SKM-1 (cell line): ENCODE data around the gene SCTR.

Source experiments
- DNase-seq: peaks from one replicate; lab custom pipeline; 2025; ENCODE audit not compliant: unreplicated experiment; lab: John Stamatoyannopoulos, UW

SCTR gene

GRCh38 chr2:119449521-119449920, 74.8 kb downstream of the SCTR start:
- no peak for DNase-seq

- no peak for DNase-seq
These were observed 75.7 kb downstream of the SCTR start for GRCh38 chr2:119448427-119449141.

GRCh38 chr2:119446037-119446436, 78.2 kb downstream of the SCTR start:
- no peak for DNase-seq

DNA sequence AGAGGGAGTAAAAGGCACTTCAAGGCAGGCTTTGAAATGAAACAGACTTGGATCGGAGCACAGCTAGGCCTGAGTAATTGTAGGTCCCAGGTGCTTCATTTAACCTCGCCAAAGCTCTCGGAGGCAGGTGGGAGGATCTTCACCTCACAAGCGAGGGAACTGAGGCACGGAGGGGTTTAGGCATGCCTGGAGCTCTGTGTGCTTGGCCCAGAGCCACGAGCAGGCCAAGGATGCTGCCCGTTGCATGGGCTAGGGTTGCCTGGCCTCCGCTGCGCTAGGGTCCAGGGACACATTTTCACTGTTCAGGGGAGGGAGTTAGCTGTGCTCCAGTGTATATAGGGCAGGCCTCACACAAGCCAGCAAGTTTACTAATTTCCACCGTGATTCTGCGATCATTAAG, 81.4 kb downstream of the SCTR start:
- no peak for DNase-seq

DNA sequence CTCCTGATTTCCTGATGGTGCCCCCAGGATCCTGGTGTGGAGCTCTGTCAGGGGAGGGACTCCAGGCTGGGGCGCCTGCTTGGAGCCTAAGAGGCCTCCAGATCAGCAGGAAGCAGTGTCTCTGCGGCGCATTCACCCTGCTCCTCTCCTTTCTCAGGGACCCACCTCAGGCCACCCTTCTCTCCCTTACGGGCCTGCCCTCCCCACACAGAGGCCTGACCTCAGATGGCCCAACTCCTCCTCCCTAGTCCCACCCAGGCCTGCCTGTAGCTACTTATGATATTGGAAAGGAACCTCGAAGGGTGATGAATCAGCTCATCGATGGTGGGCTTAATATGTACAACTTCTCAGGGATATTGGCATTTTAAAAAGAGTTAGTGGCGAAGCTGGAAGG, 82.1 kb downstream of the SCTR start:
- DNase-seq = no peak

GRCh38 chr2:119441376-119442225, 82.7 kb downstream of the SCTR start:
- DNase-seq = no peak

GRCh38 chr2:119440873-119441272, 83.4 kb downstream of the SCTR start:
- no peak for DNase-seq

GRCh38 chr2:119440501-119440870, 83.8 kb downstream of the SCTR start:
- DNase-seq = no peak

GRCh38 chr2:119439574-119440500, 84.4 kb downstream of the SCTR start:
- no peak for DNase-seq

GRCh38 chr2:119438726-119439284, 85.5 kb downstream of the SCTR start:
- DNase-seq = no peak

DNA sequence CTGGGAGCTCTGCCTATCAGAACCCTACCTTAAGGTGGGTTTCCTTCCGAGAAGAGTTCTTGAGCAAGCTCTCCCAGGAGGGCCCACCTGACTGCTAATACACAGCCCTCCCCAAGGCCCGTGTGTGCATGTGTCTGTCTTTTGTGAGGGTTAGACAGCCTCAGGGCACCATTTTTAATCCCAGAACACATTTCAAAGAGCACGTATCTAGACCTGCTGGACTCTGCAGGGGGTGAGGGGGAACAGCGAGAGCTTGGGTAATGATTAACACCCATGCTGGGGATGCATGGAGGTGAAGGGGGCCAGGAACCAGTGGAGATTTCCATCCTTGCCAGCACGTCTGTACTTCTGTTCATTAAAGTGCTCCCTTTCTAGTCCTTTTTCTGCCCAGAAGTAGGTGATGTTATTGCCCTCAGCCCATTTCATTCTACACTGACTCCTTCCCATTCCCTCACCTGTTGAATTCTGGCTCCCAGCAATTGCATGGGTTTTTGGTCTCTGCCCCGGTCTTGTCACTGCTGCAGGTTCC, 86.1 kb downstream of the SCTR start:
- no peak for DNase-seq

DNA sequence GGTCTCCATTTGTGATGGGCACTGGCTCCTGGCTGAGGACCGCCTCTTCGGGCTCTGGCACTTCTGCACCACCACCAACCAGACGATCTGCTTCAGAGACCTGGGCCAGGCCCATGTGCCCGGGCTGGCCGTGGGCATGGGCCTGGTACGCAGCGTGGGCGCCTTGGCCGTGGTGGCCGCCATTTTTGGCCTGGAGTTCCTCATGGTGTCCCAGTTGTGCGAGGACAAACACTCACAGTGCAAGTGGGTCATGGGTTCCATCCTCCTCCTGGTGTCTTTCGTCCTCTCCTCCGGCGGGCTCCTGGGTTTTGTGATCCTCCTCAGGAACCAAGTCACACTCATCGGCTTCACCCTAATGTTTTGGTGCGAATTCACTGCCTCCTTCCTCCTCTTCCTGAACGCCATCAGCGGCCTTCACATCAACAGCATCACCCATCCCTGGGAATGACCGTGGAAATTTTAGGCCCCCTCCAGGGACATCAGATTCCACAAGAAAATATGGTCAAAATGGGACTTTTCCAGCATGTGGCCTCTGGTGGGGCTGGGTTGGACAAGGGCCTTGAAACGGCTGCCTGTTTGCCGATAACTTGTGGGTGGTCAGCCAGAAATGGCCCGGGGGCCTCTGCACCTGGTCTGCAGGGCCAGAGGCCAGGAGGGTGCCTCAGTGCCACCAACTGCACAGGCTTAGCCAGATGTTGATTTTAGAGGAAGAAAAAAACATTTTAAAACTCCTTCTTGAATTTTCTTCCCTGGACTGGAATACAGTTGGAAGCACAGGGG, 87.1 kb downstream of the SCTR start:
- DNase-seq = no peak

DNA sequence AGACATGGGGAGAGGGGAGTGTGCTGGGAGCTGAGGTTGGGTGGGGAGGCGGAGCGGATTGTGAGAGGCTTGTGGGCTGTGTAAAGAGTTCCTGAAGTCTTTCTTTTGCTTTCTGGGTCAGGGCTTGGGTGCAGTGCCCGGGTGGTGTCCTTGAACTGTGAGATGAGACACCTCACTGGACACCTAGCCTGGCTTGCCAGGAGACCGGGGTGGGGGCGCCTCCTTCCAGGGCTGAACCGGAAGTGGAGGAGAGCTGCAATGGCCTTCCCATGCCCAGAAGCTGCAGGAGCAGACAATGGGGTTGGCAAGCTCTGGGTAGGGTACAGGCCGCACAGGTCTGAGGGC, 88.4 kb downstream of the SCTR start:
- no peak for DNase-seq

DNA sequence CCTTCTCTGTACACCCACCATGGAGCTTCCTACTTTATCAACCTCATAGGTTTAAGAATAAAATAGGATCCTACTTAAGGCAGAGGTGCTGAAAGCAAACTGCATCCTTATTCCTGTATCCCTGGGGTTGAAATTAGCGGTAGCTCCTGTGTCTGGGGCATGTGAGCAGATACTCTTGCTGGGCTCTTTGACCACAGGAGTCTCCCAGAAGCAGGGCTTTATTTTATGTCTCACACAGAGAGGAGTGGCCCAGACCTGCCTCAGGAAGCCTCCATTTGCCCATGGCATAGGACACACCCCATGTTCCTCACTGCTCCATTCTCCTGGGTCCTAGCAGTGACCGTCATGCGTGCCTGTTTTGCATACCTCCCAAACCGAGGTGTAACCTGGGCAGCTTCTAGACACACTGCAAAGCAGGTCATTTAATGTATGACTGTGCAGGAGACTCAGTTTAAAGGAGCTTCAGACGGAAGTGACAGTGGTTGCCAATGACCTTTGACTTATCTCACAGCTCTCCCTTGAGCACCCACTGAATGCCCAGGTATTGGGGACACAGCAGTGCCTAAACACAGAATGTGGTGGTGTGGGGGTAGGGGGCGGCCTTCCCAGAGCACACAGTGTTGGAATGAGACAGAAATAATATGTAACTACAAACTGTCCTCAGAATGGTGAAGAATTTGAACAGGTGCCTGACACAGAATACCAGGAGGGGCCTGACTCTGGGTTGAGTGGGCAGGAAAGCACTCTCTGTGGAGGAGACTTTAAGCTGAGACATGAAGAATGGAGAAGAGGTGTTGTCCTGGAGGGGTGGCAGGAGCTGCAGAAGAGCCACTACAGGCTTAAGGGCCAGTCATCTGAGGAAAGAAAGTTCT, 89.0 kb downstream of the SCTR start:
- DNase-seq = no peak

- DNase-seq = no peak
These were observed 89.6 kb downstream of the SCTR start for GRCh38 chr2:119434664-119435063.

DNA sequence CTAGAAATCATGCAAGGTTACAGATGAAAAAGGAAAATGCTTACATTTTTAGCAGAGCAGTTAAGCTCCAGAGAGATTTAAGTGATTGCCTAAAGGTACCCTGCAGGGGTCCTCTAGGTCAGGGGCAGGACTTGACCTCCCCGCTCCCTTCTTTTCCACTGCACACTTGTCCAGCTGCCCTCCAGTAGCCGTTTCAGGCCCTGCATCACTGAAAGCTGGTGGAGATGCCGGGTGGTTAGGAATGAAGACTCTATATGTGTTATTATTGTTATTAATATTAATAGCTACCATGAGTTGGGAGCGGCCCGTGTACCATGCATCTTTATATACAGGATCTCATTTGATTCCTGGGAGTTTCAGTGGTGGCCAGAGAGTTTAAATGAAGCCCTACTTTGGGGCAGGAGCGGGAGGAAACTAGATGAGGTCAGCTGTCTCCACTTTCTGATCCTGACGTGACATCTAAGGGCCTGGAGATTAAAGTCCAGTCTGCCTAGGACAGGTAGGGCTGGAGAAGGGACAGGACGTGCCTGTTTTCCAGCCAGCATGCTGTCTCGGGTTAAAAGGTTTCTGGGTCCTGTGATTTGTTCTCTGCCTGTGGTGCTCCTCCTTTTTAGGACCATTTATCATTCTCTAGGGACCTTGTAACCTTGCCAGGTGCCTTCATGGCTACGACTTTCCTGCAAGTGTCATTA, 90.5 kb downstream of the SCTR start:
- no peak for DNase-seq

DNA sequence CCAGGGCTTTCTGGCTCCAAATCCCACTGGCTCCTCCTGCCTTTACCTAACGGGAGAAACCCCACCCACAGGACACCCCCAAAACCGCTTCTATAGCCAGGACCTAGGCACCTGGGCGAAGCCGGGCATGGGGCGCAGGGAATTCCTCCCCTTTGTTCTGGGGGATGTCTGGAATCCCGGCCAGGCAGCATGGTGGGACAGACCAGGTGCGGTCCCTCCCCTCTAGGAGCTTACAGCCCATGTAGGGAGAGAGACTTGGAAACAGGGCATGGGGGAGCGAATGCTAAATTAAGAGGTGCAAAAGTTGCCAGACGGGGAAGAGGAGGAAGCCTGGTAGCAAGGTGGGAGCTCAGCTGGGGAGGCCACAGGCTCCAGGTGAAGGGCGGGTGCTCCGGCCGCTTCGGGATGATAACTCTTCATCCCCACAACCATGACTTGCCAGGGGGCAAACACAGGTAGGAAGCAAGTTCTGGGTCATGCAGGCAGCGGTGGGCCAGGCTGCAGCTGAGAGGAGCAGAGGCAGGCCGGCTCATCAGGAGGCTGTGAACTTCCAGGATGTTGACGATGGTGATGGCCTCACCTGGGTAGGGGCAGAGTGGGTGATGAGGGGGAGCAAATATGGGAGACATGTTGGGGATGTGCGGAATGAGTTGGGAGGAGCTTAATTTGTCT, 91.3 kb downstream of the SCTR start:
- no peak for DNase-seq
